Subcutaneous adipose tissue (tissue), 4 donors: ENCODE results near the gene STMND1. TPM values are rescaled to one million over a fixed set of nuclear protein-coding genes. Genes with fewer than 3 reads are reported as not detected.

ENCODE experiments used
- total RNA-seq, 4 donors: library from RNA; depleted of rRNA; stranded (reverse); fragments of >200 nt; gene quantifications; one replicate each; pipeline ENCODE4 v1.1.0, GENCODE V29; 2016
- TF ChIP-seq, protein P1 (sequence below): fragments of 450-650 bp; IDR thresholded peaks from one replicate; pipeline ENCODE4 v1.5.1; 2016; ENCODE audit warnings: low read depth, mild to moderate bottlenecking, control low read depth, antibody characterized with exemption, moderate library complexity

The STMND1 gene
- total RNA-seq, 4 donors from 2014 or later: not detected

DNA sequence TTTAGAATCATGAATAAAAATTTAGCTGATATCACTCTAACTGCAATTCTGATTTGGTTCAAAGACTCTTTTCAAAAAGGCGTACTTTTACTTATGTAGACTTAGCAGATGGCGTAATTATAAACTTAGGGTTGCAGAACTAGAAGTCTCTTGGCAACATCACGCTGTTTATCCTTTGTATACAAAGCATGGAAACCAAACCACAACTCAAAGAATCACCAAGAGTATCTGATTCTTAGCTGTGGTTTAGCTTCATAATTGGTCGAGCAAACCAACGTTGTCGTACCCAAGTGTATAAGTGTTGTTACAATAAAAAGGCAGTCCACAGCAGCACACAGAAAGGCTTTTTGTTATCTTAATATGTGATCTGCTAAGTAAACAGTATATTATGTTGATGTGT is 18.2 kb downstream of the STMND1 start:
- TF ChIP-seq, protein P1, sequence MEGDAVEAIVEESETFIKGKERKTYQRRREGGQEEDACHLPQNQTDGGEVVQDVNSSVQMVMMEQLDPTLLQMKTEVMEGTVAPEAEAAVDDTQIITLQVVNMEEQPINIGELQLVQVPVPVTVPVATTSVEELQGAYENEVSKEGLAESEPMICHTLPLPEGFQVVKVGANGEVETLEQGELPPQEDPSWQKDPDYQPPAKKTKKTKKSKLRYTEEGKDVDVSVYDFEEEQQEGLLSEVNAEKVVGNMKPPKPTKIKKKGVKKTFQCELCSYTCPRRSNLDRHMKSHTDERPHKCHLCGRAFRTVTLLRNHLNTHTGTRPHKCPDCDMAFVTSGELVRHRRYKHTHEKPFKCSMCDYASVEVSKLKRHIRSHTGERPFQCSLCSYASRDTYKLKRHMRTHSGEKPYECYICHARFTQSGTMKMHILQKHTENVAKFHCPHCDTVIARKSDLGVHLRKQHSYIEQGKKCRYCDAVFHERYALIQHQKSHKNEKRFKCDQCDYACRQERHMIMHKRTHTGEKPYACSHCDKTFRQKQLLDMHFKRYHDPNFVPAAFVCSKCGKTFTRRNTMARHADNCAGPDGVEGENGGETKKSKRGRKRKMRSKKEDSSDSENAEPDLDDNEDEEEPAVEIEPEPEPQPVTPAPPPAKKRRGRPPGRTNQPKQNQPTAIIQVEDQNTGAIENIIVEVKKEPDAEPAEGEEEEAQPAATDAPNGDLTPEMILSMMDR: no peak

DNA sequence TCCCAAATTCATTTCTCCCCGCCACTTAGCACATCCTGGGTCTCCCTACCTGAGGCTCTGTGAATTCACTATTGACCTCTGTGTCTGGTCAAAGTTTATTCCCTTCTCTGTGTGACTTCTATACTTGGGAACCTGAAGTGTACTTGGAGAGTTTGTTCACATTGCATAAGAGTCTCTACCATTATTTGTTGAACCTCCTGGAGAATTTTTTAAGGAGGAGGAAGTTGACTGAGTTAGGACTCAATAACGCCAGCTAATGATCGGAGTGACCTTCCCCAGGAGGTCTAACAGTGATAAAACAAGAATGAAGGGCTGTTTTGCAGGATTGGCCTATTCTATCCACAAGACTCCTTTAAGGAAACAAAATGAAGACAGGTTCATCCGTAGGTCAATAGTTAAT is 23.6 kb downstream of the STMND1 start:
- TF ChIP-seq, protein P1: no peak

DNA sequence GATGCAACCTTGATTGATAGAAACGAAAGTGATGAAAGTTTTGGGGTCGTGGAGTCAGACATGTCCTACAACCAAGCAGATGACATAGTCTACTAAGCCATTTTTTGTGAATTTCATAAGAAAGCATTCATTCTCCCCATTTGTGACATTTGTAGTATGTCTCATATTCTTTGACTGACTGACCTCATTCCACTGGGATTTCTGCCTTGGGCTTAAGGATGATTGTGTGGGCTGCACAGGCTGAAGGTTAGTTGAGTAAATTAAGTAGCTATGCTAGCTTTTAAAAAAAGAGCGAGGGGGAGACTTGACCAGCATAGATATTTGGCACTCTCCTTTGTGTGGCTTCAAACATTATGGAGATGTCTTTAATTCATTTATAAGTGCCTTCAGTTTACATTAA is 28.9 kb downstream of the STMND1 start:
- TF ChIP-seq, protein P1: no peak

DNA sequence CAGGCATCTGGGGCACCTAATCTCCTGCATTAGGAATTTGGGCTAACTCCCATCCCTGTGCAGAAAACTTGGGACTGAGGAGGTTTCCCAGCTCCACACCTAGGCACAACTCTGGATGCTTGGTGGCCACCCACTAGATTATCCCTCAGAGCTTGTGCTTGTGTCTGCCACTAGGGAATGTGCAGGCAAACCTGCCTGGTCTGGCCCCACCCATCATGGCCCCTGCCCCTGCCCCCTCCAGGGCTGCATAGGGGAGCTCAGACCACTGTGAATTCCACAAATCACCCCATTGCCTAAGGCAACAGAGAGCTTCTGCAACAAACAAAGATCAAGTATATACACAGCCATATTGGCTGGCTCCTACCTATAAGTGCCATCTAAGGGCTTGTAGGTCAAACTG is 31.1 kb downstream of the STMND1 start:
- TF ChIP-seq, protein P1: no peak

DNA sequence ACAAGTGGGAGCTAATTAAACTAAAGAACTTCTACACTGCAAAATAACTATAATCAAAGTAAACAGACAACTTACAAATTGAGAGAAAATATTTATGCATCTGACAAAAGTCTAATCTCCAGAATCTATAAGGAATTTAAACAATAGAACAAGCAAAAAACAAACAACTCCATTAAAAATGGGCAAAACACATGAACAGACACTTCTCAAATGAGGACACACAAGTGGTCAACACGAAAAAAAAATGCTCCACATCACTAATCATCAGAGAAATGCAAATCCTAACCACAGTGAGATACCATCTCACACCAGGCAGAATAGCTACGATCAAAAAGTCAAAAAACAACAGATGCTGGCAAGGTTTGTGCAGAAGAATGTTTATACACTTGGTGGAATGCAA is 36.2 kb downstream of the STMND1 start:
- TF ChIP-seq, protein P1: no peak

DNA sequence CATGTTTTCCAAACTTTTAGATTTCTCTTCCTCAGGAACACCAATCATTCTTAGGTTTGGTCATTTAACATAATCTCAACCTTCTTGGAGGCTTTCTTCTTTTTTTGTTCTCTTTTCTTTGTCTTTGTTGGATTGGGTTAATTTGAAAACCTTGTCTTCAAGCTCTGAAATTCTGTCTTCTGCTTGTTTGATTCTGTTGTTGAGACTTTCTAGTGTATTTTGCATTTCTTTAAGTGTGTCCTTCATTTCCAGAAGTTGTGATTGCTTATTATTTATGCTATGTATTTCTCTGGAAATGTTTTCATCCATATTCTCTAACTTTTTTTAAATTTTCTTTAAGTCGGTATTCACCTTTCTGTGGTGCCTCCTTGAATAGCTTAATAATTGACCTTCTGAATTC is 42.2 kb downstream of the STMND1 start:
- TF ChIP-seq, protein P1: no peak

DNA sequence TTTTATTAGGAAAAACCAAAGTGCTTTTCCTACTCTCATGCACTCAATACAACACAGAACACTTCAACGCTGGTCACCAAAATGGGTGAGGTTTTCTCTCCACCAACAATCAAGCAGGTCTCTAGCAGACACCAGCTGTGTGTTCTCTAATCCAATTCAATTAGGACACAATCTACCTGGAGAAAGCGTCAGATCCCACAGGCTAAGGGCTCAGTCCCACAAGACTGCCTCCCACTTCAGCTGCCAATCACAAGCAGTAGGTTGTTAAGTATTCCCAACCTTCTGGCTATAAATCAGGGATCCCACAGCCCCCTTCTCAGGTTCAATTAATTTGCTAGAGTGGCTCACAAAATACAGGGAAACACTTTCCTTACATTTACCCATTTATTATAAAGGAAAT is 47.7 kb downstream of the STMND1 start:
- TF ChIP-seq, protein P1: no peak

DNA sequence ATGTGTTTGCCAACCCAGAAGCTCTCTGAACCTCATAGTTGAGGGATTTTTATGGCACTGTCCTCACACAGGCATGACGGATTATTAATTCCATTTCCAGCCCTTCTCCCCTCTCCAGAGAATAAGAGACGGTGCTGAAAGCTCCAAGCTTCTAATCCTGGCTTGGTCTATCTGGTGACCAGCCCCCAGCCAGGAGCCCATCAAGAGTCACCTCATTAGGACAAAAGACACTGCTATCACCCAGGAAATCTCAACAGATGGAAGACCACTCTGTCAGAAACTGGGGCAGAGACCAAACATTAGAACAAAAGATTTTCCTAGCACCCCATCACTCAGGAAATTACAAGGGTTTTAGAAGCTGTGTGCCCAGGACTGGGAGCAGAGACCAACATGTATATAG is 48.2 kb downstream of the STMND1 start:
- TF ChIP-seq, protein P1: no peak
